ENCODE measurements around the gene PHF19.

Gene PHF19

DNA sequence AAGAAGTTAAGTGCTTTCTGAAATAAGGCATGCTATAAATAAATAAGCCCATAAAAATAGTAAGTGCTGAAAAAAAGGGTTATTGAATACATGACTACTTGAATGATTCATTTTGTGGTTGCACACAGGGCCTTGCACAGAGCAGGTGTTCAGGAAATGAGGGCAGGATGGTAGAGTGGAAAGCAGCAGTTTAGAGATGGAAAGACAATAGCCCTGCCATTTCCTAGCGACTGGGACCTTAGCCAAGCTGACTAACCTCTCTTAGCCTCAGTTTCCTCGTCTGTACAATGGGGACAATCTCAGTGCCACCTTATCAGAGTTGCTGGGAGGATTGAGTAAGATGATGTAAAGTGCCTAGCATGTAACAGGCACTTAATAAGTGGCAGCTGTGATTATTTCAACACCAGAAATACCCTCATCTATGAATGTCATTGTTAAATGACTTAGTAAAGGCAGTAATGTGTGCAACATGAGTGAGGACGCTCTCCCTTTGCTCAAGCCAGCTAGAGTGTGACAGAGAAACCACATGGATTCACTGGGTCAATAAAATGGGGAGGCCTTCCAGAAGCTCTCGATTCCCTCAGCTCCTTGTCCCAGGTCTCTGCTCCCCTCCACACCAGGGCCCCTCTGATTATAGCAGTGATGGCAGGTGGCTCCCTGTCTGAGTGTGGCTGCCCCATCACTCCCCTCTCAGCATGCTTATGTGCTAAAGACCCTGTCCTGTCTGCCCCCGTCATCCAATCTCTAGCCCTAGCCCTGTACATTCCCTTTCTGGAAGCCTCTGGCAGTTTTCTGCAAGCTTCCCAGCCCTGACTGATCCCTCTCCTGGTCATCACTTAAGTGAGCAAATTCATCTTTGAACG lies 16.0 kb upstream of the PHF19 start:
- no peak for DNase-seq

DNA sequence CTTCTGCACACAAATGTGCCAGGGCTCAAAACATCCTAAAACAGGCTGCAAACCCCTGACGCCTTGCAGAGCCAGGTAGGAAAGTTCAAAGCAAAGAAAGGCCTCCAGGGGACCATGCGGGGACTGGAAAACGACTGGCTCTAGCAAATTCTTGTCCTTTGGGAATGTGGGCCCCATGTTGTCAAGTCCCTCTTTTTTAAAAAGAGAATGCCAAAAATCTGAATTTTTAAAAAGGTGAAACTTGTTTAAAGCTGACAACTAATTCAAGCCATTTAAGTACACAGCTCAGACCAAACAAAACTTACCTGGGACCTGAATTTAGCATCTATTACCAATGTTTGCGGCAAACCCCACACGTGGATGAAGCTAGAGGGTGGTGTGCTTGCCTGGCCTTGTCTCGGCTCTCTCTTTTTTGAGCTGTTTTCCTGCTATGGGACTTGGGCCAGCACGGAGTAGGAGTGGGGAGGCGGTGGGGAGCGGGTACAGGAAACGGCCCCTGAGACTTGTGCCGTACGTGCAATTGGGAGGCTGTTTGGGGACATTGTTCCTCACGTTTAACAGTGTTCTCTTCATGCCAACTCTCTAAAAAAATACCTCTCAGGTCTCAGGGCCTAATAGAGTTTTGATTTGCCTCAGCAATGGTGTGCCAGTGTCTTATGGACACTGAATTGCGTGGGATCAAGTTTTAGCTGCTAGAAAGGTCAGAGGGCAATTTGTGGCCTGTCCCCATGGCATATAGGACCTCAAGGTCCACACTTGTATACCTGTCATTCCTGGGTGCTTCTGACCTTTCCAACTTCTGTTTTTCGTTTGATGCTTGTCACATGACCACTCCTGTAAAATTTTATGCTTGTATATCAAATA lies 15.1 kb upstream of the PHF19 start:
- no peak for DNase-seq

DNA sequence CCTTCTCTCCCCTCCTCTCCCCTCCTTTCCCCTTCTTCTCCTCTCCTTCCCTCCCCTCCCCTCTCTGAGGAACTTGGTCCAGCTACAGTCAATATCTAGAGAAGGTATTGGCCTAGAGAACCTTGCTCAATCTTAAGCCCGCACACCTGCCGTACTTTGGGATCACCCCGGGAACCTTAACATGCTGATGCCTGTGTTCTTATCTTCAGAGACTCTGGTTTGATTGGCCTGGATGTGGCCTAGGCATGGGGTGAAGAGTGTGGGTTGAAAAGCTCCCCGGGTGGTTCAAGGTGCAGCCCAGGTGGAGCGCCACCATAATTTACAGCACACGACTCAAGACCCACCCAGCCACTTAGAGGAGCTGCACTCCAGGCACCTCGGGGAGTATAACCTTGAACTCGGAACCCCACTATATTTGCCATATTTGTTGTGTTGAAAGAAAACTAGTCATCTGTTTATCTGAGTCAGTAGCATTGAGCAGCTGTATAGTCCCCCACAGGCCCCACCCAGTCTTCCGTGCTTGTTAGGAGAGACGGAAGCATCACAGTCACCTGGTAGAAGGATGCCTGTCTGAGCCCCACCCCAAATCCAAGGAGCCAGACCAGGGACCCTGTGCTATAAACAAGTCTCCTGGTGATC lies 14.4 kb upstream of the PHF19 start:
- no peak for DNase-seq

DNA sequence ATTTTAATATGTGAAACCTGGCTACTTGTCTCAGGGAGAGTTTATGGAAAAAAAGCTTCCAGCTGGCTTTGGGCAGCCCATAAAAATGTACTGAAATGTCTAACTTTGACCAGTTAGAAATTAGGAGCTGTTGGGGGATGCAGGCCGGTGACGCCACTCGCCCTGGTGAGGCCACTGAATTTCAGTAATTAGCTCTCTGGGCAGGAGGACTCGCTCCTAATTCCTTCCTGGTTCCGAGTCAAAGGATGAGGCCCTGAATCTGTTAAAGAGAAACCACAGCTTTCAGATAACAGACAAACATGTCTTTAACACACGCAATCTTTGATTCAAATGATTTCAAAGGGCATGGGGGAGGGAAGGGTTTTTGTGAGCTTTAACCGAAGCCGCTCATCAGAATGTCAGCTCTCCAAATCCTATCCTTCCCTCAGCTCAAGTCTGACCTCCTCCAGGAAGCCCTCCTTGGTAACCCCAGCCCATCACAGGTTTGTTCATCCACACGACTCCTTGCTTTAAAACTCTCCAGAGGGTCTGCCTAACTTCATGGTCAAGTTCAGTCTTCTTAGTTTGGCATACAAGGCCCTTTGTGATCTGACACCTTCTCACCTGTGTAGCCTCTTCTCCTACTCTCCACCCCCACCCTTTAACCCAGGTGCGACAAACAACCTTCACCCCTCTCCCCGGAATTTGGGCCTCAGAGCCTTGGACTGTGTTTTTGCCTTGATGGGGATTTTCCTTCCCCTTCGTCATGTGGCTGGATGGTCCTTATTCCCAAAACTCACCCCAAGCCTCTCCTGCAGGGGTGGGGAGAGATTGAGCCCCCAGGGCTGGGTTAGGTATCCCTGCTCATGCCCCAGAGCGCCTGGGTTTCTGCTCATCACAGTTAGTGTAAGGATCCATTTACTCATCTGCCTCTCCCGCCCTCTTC lies 13.6 kb upstream of the PHF19 start:
- DNase-seq: no peak

DNA sequence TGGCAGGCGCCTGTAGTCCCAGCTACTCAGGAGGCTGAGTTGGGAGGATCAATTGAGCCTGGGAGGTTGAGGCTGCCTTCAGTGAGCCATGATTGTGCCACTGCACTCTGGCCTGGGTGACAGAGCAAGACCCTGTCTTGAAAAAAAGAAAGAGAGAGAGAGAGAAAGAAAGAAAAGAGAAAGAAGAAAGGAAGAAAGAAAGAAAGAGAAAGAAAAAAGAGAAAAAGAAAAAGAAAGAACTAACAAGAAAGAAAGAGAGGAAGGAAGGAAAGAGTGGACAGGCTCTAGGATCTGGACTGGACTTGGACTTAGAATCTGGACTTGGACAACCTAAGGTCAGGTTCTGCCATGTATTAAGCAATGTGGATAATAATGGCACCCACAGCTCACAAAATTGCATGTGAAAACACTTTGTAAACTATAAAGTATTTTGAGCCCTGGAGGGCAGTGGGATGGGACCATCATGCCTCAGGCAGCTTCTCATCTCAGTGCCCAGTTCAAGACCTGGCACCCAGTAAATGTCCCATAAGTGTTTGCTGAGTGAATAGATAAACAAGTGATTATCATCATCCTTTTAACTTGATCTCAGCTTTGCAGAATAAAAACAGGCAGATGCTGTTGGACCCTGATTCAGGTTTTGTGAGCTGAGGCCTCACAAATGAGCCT lies 12.8 kb upstream of the PHF19 start:
- DNase-seq: no peak

DNA sequence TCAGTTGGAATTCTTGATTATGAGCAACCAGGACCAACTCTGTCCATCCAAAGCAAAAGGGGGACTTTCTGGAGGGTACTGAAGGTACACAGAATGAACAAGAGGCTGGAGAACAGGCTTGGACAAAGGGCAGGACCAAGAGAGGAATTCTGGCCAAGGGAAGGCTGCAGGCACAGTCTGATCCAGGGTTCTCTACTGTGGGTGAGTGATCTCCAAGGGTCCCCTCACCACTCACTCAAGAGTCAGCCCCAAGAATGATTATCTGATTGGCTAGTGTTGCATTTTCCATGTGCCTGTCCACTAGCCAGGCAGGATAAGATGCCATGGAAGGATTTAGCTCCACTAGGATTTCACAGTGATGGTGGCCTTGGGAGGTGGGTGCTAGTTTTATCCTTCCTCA lies 11.6 kb upstream of the PHF19 start:
- no peak for DNase-seq

DNA sequence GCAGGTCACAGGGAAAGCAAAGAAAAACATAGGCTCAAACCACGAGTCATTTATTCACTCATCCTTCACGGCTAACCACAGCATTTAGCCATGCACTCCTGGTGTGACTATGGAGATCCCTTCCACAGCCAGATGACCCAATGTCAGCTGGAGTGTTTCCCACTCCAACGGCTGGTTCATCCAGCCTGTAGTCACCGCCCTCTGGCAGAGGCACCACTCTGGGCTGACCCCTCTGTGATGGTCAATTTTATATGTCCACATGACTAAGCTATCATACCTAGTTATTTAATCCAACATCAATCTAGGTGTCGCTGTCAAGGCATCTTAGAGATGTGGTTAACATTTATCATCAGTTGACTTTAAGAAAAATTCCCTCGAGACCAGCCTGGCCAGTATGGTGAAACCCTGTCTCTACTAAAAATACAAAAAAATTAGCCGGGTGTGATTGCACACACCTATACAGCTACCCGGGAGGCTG lies 9.5 kb upstream of the PHF19 start:
- no peak for DNase-seq

DNA sequence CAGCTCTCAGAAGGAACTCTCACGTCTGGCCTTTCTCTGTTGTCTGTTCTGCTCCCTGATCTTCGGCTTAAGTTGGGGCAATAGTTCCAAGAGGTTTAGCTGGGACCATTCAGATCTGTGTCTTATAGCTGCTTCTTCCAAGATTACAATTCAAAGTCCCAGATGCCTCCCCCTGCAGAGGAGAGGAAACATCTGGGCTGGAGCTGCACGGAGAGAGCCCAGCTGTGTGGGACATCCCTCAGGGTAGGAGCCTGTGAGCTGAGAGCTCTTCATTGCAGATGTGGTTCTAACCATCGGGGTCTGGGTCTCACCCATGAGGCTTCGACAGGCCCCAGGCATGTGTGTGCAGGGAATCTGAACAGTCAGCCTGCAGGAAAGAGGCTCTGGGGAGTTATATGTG lies 9.0 kb upstream of the PHF19 start:
- no peak for DNase-seq

DNA sequence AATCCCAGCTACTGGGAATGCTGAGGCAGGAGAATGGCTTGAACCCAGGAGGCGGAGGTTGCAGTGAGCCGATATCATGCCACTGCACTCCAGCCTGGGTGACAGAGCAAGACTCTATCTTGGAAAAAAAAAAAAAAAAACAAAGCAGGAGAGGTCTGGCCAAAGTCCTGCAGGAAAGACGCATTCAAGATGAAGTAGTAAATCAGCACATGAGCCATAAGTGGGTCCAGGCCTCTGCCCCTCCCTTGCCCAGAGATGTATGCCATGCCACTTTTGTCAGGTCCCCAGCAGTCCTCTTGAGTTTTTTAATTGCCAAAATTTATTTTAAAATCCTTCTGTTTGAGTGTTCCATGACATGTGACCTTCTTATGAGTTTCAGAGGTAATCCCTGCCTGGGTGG lies 8.5 kb upstream of the PHF19 start:
- no peak for DNase-seq

DNA sequence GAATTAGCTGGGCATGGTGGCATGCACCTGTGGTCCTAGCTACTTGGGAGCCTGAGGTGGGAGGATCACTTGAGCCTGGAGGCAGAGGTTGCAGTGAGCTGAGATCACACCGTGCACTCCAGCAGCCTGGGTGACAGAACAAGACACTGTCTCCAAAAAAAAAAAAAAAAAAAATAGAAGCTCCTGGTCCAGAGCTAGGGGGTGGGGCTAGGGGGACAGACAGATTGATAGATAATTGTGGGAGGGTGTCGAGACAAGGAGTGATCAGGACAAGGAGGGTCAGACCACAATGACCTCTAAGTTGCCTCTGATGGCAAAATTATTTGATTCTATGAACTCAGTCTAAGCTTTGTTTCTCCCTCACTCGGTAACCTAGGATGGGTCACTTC lies 6.6 kb upstream of the PHF19 start:
- no peak for DNase-seq

DNA sequence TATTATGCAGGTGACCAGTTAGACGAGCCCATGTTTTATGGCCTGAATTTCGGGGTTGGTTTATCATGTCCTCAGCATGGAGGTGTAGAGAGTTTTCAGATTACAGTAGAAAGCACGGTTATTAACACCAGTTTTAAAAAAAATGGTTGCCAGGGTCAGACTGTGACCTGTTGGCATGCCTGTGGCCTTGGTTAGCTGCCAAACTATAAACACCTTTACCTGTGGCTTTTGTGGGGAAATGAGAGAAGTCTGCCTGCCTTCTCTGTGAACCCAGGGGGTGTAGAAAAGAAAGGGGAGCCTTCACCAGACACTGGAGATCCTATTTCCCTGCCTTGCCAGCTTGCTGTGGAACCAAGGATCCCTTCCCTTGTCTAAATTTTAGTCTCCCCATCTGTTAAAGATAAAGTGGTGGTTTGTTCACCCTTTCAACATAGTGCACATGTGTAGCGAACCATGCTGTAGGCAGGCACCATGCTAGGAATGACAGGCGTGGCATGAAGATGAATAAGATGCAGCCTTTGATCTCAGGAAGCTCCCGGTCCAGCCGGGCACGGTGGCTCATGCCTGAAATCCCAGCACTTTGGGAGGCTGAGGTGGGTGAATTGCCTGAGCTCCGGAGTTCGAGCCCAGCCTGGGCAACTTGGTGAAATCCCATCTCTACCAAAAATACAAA lies 6.1 kb upstream of the PHF19 start:
- DNase-seq: no peak

DNA sequence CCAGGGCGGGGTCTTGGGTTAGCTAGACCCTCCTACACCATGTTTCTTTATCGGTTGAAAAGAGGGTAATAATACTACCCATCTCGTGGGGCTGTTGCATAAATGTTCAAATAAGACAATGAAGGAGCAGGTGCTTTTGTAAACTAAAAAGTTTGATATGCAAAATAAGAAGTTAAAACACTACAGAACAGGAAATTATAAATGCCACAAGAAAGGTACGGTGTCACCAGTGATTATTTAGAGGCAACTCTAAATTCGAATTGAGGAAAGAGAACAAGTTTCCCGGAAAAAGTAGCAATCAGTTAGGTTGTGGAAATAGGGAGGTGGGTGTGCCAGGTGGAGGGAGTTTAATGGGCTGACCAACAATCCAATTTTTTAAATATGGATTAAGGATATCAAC lies 2.5 kb upstream of the PHF19 start:
- no peak for DNase-seq

DNA sequence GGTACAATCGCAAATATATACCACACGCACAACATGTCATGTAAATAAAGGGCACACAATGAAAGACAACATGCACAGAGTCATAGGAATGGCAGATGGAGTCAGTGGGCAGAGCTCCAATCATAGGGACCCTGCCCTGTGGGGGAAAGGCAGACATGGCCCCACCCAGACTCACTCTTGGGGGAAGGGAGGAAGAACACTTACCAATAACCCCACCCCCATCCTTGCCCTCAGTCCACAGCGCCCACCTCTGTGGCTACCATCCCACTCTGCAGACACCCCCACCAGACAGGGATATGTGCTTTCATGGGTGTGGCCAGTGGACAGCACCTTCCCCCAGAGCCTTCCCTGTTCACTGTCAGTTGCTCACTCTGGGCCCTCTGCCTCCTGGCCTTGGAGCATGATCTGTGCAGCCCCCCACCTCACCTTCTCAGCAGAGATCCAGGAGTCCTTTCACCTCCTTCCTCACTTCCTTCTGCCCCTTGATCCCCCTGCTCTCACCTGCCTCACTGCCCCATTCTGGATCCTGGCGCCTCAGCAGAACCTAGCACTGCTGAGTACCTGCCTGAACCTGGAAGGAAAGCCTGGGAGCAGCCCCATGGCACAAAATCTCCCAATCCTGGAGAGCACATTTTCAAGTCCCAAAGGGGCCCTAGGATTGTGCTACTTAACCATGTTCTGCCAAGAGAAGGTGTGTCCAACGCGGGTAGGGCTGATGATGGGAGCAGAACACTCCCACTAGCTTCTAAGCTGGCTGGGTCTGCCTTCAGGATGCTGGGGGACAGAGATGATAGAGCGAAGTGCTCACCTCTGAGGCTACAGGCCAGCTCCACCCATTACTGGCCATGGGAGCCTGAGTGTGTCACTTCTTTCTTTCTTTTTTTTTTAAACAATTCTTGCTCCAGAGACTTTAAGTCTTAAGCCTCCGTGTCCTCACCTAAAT lies 1.5 kb upstream of the PHF19 start:
- peak in 1 of 56 donors; percentile 17 for DNase-seq

DNA sequence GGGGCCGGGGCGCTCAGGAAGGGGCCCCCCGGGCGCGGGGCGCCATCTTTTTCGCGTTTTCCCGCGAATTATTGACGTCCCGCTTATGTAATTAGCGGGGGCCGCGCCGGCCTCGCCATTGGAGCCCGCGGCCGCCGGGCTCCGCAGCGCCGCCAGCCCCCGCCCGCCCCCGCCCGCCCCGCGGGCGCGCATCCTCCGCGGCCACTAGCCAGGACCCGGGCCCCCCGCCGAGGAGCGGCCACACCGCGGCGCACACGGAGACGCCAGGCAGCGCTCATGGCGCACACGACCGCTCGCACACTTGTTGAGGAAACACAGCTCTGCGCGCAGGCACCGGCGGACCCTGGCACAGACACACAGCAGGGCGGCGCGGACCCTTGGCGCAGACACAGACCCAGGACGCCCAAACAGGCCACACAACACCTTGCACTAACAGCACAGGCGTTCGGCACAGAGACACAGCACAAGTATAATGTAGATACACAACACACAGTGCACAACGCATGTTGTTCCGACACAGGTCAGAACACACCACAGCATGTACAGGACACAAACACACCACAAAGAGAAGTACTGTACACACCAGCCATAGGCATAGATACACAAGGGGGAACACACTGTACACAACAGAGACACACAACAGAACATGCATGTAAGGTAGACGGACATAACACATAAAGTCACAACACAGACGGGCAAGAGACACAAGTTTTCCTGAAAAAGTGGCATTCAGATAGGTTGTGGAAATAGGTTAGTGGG lies 467 bp upstream of the PHF19 start:
- DNase-seq: peak in 46 of 56 donors; percentile 18 to 80 (median 58)

DNA sequence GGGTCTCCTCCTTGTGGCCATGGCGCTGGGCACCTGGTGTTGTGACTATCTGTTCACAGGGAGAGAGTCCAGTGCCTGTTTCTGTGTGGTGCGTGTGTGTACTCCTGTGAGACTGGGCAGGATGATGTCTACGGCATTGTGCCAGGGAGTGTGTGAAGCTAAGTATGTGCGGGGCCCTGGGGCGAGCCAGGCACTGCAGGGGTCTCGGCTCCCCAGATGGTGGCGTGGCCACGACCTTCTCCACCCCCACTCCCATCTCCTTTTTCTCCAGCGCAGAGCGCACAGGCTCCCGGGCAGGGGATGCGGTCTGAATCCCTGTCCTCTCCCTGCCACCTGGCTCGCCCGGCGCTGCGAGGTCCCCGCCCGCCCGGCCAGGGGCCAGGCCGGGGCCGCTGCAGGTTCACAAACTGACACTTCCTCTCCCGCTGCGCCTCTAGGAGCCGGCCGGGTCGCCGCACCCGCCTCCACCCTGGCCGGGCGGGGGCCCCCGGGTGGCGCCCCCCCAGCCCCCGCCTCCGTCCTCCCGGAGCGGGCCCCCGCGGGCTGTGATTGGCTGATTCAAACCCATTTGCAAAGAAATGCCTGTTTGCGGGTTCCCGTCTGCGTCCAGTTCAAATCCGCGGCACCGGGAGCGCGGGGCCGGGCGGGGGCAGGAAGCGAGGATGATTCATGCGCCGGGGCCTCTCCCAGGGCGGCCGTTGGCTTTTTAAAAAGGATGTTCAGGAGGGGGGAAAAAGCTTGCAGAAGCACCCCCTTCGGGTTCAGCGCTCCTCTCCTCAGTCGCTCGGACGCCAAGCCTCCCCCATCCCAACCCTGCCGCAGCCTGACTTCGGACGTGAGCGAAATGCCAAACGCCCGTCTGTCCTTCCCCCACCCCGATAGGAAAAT lies 790 bp downstream of the PHF19 start:
- DNase-seq: peak in 51 of 56 donors; percentile 14 to 89 (median 60)

DNA sequence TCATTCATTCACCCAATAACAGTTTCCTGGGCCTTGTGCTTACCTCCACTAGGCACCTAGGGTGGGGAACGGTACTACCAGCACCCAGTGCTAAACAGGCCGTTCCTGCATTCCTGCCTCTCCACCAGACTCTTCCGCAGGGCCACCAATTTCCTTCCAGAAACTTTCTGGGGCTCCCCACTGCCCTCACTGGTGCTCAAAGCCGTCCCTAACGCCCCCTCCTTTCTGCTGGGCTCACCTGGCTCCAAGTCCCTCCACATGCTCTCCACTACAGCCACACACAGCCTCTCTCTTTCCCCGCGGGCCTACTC lies 1.4 kb downstream of the PHF19 start:
- peak in 1 of 56 donors; percentile 57 for DNase-seq

DNA sequence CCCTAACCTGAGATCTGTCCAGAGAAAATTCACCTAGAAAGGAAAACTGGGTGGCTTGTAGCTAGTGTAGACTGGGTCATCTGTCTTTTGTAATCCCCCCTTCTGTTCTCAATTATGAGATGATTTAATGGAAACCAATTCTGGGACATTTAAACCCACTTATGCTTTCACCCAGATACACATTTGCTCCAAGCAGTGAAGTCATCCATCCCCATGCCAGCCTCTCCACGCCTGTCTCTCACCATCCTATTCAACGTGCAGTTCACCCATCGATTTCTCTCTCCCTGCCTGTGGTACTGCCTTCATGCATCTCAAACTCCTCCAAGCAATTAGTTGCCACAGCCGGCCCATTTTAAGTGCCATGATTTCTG lies 1.8 kb downstream of the PHF19 start:
- no peak for DNase-seq
